GM21723 (cell line): ENCODE results near the gene ITGB8.
"Not testable (repeated sequence)": the region's sequence is repeated elsewhere in the genome, so short reads cannot be mapped to it uniquely, and the experiment has no call there.

Experiments
- ATAC-seq: cut with Tn5 transposase; IDR thresholded peaks from one replicate; pipeline ENCODE4 v1.9.1; 2021; ENCODE audit warnings: mild to moderate bottlenecking, moderate library complexity; ENCODE audit not compliant: unreplicated experiment

The ITGB8 gene

DNA sequence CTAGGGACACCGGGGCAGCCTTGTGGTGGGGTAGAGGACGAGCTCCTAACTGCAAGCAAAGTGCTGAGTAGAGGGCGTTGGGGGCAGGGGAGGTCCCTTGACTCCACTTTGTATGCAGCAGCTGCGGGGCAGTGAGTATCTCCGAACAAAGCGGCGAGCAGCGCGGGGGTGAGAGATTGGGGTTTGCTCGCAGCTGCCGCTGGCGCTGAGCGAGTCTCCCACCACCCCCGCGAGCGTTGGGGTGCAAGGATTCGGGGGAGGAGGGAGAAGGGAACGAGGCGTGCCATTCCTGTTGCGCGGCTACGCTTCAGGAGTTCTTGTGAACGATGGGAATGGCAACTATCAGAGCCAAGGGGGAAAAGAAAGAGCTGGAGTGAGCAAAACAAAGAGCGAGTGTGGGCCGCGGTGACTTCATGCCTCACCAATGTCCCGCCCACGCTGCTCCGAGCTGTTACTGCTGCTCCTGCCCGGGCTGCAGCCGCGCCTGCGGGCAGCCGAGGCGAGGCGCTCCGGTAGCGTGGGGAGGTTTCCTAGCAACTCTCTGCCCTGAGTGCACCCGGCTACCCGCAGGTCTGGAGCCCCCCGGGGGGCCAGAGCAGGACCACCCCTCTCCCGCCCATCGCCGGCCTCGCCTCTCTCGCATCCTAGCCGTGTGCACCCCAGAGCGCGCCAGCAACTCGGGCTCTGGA is at the start of gene ITGB8:
ITGB8 (plus strand) TSS at position 662 of the 689 bp plus-strand sequence. CDS start 907 bp downstream, outside the sequence.
- peak; percentile 71 for ATAC-seq

DNA sequence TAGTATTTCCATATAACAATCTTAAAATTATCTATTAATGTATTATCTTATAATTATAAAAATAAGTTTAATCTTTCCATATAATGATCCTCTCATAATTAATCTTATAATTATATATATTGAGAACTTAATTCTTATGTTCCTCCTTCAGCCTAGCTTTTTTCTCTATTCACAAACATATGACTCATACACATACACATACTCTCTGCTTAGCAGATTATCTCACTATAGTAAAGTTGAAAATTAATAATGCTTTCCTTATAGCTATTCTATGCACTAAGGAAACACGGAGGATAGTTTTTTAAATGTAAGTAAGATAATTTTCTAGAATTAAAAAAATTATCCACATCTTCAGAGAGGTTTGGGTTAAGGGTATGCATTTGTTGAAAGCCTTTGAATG is 47.7 kb upstream of the ITGB8 start:
- ATAC-seq: peak; percentile 20

DNA sequence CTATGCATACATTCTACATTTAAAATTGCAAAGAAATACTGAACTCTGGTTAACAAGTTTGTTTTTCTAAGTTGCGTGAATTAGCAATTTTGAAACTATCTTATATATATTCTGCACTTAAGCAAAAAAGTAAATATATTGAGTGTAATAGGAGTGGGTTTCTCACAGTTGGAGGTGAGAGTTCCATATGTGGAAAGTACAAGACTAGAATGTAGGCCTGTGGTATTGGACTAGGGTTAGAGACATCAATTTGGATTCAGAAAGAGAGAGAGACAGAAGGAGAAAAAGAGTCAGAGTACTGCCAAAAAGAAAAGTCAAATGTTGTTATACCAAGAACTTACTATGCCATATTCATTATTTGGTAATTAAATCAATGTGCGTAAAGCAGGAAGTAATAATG is 47.3 kb upstream of the ITGB8 start:
- peak; percentile 25 for ATAC-seq

DNA sequence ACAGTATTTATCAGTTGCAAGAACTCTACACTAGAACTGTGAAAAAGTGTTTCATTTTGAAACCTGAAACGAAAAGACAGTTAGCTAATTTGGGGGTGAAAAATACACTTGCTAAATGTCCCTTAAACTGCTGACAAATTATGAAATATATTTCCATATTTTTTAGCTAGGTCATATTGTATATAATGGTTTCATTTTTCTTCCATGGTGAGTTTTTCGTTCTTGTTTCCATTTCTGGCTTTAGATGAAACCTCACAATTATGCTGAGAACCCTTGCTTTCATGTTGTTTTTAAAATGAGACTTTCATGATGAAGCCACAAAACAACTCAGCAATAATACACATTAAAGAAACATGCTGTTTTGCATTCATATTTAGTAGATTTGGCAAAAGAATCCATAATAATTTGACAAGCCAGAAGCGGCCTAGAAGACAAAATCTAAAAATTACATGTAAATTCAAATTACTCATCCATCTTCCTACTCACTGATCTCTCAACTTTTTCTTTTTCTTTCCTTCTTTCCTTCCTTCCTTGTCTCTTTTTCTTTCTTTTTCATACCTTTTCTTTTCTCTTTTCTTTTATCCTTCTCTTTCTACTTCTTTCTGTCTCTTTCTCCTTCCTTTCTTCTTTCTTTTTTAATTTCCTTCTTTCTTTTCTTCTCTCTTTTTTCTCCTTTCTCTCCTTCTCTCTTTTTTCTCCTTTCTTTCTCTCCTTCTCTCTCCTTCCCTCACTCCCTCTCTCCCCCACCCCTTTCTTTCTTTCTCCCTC is 46.5 kb upstream of the ITGB8 start:
- peak; percentile 74 for ATAC-seq

DNA sequence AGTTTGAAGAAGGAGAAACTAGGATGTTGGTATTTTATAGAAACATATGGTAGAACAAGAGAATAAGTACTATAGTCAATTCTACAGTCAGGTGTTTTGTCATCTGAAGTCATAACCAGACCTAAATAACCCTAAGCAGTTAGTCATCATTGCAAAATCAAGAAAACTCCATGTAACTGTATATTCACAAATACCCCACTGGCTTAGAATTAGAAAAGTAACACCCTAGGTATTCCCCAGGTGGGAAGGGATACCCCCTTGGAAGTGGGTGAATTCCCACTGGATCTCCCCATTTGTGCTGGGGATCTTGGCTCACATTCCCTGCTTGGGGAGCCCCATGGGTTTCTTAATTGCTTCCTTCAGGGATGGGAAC is 45.9 kb upstream of the ITGB8 start:
- no peak for ATAC-seq

DNA sequence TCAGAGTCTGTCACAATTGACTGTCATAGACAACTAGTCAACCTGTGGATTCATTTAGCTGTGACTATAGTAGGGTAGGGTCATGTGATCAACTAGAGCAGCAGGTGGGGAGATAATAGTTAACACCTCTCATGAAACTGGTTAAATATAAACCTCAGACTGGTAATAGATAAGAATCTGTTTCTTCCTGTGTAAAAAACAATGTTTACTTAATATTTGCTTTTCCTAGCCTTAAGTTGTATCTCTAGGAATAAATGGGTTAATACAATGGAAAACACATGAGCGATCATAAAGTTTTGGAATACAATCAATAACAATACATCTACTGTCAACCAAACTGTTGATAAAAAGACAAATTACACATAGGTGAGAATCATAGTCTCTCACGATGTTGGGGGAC is 43.4 kb upstream of the ITGB8 start:
- no peak for ATAC-seq

DNA sequence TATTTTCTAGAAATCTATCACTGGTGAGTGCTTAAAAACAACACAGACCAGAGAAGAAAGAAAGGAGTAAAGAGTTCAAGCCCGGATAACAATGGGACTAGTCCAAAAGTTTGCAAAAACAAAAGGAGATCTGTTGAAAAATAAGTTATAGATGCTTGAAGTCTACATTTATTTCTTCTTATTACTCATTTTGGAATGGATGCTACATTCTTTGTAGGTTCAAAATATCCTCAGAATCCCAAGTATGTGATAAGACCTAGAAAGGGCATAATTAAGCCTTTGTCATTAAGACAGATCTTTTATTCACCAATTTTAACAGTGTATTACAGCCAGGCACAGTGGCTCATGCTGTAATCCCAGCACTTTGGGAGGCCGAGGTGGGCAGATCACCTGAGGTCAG is 42.7 kb upstream of the ITGB8 start:
- no peak for ATAC-seq

DNA sequence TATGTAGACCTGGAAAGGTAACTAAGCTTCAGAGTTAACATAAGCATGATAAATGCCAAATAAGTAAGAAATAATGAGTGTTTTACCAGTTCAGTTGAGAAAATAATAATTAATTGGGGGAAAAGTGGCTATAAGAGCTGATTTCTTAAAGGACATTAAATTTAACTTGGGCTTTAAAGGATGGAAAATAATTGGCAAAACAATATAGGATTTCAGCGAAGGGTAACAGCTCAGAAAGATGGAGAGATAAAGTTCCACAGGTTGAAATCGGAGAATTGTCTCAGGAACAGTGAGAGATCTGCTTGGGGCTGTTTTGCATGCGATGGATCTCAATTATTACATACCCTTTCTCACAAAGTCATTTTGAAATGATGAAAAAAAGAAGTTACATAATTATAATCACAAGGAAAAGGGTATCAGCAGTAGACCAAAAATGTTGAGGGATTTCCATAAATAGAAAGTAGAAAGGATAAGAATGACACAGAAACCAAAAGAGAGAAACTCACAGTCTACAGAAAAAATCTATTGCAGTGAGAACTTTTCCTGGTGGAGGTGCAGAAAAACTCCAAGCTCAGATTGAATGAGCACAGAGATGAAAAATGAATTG is 40.1 kb upstream of the ITGB8 start:
- ATAC-seq: no peak

DNA sequence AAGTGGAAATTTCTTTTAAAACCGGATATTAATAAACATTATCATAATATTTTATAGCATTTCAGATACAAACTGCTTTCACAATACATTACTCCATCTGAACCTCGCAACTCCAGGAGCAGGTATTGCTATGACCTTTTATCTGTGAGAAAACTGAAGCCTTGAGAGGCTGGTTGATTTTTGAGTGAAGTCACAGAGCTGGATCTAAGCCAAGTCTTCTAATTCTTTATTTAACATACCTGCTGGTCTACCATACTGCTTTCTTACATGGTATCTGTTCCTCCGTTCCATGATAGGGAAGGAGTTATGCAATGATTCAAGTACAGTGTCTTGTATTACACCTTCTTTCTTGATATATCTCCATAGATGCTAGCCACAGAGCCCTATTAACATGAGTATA is 37.4 kb upstream of the ITGB8 start:
- ATAC-seq: no peak

DNA sequence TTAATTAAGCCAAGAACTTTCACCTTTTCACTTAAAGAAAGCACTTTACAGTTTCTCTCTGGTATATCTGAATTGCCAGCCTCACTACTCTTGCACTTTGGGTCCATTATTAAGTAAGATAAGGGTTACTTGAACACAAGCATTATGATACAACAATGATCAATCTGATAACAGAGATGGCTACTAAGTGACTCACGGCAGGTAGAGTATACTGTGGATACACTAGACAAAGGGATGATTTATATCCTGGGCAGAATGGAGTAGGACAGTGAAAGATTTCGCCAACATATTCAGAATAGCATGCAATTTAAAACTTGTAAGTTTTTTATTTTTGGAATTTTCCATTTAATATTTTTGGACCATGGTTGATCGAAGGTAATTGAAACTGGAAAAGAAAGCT is 34.3 kb upstream of the ITGB8 start:
- no peak for ATAC-seq

DNA sequence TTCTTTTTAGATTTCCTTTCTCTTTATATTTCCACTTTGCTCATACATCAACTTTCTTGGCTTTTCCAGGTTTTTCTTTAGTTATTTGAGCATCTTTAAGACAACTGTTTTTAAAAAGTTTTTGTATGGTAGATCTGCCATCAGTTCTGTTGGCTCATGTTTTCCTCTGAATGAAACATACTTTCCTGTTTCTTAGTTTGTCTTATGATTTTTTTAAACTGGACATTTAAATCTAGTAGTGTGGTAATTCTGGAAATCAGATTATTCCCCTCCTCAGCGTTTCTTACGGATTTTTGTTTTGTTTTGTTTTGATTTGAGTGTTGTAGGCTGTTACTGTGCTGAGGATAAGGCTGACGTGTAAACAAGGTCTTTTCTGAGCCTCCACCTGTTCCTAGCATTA is 33.8 kb upstream of the ITGB8 start:
- no peak for ATAC-seq

DNA sequence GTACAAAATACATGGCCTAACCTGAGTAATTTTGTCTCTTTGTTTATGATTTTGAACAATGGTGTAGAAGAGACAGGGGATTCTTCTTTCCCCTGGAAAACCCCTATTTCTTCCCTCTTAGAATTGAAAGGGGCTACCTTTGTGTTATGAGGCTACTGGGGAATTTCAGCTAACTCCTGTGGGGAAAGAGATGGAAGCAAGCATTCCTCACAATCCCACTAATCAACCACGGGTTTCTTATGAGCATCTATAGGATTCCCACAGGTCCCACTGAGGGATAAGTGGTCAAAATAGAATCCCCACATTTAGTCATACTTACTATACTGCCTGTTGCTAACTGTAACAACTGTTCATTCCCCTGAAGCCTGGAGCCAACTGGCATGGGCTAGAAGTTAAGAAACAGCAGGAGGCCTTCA is 32.2 kb upstream of the ITGB8 start:
- ATAC-seq: peak; percentile 38

DNA sequence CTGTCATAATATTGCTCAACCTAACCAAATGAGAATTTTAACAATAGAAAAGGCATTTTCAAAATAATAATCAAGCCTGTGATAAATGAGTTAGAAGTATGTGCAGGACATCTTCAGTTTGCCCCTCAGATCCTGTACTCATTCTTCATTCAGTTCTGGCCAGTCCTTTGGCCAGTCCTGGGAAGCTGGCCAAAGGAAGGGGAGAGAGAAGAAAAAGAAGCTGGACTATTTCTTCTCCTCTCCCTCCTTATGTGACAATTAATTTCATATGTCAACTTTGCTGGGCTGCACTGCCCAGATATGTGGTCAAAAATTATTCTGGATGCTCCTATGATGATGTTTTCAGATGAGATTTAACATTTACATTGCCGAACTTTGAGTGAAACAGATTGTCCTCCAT is 31.6 kb upstream of the ITGB8 start:
- no peak for ATAC-seq

DNA sequence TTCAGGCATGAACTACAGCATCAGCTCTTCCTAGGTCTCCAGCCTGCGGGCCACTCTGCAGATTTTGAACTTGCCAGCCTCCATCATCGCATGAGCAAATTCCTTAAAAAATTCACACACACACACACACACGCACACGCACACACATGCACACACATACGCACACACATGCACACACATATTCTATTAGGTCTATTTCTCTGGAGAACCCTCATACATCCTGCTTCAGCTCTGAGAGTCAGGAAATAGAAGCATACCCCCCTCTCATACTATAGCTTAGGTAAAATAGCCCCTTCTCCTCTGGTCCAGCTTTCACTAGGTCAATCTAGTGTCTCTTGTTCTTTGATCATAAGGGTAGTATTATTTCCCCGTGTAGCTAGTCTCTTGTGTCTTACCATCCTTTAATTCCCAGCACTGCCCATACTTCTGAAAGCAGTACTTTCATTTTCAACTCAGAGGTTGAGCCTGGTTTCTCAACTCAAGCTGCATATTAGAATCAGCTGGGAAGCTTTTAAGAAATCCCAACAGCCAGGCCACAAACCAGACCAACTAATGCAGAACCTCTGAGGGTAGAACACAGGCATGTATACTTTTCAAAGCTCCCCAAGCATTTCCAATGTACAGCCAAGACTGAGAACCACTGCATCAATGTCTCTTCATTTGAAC is 30.9 kb upstream of the ITGB8 start:
- peak; percentile 73 for ATAC-seq

DNA sequence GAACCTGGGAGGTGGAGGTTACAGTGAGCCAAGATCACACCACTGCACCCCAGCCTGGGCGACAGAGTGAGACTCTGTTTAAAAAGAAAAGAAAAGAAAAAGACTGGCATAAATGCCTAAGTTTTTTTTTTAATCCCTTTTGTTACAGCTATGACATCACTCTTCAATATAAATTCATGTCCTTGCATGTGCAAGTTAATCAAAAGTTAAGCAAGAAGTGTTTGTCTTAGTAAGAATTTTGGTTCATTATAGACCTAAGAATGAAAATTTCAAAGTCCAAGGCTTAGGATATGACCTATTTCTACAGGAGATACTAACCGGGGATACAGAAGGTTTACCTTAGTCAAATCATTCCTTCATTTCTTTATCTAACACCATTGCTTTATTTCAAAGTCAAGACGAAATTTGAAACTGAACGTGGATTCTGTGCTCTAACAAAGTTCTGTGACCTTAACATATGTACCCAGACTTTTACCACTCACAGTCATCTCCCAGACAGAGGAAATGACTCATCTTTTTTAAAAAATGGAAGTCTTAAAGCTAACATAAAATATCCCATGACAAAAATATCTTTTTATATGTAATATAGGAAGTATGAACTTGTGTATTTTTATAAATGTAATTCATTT is 29.3 kb upstream of the ITGB8 start:
- ATAC-seq: peak; percentile 41

DNA sequence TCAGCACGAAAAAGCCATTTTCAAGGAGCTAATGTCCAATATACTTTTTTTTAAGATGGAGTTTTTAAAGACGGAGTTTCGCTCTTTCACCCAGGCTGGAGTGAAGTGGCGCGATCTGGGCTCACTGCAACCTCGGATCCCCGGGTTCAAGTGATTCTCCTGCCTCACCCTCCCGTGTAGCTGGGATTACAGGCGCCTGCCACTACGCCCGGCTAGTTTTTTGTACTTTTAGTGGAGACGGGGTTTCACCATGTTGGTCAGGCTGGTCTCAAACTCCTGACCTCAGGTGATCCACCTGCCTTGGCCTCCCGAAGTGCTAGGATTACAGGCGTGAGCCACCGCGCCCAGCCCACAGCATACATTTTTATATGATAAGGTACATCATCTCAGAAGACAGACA is 28.4 kb upstream of the ITGB8 start:
- ATAC-seq: not testable (repeated sequence)

DNA sequence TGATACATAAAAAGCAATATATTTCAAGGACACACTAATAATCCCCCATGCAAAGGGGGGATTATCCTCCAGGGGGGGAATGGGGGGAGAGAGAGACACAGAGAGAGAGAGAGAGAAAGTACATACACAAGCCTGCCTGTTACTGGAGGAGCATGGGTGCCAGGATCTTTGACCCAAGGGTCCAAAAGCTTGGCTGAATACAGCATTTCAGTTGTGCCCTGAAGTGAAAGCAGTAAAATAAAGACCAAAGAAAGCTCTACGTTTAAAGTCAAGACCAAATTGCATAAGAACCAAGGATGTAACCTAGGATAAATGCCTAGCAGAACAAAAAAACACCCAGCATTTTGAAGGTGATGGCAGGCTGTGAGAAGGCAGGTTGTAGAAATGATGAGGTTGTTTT is 27.8 kb upstream of the ITGB8 start:
- ATAC-seq: no peak

DNA sequence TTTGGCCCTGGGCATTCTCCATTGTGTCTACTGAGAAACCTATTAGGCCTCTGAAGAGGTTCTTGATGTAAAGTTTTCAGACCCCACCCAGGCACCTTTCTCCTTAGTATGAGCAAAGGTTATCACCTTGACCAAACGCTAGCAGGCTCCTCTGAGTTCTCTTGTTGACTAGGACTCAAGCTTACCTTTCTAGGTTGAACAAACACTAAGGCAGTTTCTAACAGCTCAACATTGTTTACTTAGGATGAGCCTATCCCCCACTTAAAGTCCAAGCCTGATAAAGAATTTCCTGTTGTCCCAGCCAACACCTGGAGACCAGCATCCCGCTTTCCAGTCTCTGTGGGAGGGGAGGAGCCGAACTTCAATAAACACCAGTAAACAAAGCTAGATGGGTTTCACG is 26.3 kb upstream of the ITGB8 start:
- ATAC-seq: no peak

DNA sequence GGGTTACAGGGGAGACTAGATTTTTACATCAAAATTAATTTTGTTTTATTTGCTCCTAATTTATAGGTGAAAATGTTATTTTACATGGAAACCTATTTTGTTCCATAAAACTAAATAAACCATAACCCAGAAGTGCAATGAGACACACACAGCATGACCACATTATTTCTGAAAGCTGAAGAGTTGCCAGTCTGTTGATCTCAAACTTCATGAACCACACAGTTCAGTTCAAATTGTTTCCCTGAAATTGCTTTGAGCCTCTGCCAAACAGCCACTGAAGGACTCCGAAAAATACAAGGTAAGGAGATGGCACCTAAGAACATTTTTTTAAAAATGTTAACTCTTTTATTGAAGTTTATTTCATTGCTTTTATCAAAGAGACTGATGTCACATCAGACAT is 25.0 kb upstream of the ITGB8 start:
- no peak for ATAC-seq

DNA sequence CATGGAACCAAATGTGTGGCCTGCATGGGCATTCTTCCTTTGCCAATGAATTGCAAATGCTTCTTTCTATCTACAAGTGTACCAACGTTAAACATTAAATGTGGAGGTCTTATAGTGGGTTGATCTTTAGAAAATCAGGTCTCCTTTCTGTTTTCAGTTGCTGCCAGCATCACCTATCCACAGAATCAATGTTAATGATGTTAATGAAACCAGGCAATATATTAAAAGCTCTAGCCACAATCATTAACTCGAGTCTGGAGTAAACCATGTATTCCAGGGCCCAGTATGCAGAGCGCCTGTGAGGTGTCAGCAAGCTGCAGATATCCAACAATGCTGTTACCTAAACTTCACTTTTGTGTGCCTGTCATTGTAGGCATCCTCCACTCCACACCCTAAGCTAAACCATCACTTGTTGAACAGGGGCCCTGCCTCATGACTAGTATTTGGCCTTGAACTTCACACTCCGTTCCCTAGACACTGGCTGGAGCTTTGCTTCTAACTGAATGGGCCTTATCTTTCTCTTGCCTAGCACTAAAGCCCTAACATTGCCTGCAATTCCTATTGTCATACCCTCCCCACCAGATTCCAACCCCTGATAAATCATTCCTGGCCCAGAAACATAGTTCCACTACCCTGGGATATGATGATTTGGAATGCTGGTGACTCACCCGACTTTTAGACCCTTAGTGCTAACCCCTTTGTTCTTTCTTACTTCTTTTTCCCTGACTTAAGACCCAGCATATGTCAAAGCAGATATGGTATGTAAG is 24.3 kb upstream of the ITGB8 start:
- ATAC-seq: no peak
